ENCODE measurements around the gene PPM1B. TPM values are rescaled to one million over a fixed set of nuclear protein-coding genes. Genes with fewer than 3 reads are reported as not detected.

The PPM1B gene
- total RNA-seq = 10 to 100 TPM; 26.6 to 63.3 (median 57.5) TPM

DNA sequence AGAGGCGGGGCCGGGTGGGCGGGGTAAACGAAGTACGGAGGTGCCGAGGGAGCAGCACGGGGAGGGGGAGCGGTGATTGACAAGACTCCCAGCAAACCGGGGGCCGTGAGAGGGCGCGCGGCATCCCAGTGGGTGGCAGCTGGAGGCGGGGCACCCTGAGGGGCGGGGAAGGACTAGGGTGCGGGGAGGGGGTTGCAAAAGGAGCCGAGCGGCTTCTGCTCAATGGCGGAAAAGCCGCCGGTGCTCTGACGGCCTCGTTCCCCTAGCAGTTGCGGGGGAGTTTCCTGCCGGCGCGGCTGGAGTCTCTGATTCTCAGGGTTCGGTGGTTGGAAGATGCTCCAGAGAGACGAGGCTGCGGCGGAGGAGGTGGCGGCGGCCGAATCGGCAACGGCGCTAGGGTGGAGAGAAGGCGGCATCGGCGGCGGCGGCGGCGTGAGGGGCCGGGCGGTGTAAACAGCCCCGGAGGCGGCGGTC, at the start of gene PPM1B:
PPM1B (plus strand) TSS at position 195 of the 474 bp plus-strand sequence. CDS start 32,325 bp downstream, outside the sequence.
- H3K27ac ChIP-seq = peak within 1 kb of the TSS; percentile 98 to 99
- H3K9me3 ChIP-seq = no peaks in the 10 kb centered on the region
- DNase-seq = peak in 1 of 2 donors; percentile 99
- H3K27me3 ChIP-seq = no peaks in the 10 kb centered on the region
- intact Hi-C loops (cut with DNase I; ENCODE audit: low total_unique reads) = no loop called here
- TF ChIP-seq, protein P1, sequence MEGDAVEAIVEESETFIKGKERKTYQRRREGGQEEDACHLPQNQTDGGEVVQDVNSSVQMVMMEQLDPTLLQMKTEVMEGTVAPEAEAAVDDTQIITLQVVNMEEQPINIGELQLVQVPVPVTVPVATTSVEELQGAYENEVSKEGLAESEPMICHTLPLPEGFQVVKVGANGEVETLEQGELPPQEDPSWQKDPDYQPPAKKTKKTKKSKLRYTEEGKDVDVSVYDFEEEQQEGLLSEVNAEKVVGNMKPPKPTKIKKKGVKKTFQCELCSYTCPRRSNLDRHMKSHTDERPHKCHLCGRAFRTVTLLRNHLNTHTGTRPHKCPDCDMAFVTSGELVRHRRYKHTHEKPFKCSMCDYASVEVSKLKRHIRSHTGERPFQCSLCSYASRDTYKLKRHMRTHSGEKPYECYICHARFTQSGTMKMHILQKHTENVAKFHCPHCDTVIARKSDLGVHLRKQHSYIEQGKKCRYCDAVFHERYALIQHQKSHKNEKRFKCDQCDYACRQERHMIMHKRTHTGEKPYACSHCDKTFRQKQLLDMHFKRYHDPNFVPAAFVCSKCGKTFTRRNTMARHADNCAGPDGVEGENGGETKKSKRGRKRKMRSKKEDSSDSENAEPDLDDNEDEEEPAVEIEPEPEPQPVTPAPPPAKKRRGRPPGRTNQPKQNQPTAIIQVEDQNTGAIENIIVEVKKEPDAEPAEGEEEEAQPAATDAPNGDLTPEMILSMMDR (IDR thresholded peaks at IDR 0.05) = peak in 2 of 4 experiments; percentile 7 to 9
- TF ChIP-seq POLR2A (IDR thresholded peaks at IDR 0.05) = peak; percentile 97 to 99
- H3K36me3 ChIP-seq = no peaks in the 10 kb centered on the region
- H3K4me1 ChIP-seq = peaks cover 0 to 7% of the 10 kb centered on the region in 2 donors
- H3K4me3 ChIP-seq = peak within 1 kb of the TSS; percentile 64 to 91

DNA sequence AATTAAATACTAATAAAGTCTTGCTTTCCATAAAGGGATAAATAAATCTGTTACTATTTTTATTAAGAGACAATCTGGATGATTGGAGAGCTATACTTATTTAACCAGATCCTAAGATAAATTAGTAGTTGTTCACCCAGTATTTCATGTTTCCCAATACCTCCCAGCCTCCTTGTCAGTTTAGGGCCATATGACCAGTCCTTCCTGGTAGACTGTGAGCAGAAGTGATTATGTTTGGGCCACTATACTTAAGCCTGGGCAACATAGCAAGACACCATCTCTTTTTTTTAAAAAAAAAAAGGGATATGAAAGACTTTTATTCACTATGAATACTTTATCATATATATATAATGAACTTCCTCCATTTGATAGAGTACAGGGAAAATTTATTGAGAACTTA, 48.8 kb upstream of the PPM1B start:
- TF ChIP-seq, protein P1 (IDR thresholded peaks at IDR 0.05) = no peak
- TF ChIP-seq POLR2A (IDR thresholded peaks at IDR 0.05) = no peak

DNA sequence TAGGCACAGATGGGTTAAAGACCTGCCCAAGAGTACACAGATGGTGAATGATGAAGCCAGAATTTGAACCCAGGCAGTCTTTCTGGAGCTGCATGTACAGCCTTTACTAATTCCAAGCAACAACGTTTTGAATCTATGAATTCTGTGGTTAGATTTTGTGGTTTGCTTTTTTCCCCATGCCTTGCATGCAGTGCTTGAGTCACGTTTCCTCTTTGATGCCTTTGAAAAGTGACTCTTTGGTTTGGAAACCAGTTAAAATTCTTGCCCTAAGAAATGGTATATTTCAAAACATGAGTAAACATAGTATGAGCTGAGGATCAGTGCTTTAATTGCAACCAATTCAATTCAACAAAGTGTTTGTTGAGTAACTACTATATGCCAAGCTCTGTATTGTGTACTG, 48.2 kb upstream of the PPM1B start:
- Histone ChIP-seq H3K4me1 (no peaks in the 10 kb centered on the region), H3K27me3 (no peaks in the 10 kb centered on the region), H3K4me3 (no peak overlapping the region), H3K27ac (no peak overlapping the region), H3K36me3 (no peaks in the 10 kb centered on the region), H3K9me3 (no peaks in the 10 kb centered on the region)
- intact Hi-C loops (cut with DNase I; ENCODE audit: low total_unique reads) = no loop called here
- DNase-seq = no peak
- no peak for TF ChIP-seq POLR2A (IDR thresholded peaks at IDR 0.05)
- TF ChIP-seq, protein P1 (IDR thresholded peaks at IDR 0.05) = no peak

More for the DNA sequence above, 48.8 kb upstream of the PPM1B start:
- no peaks in the 10 kb centered on the region for H3K9me3 ChIP-seq
- no peak overlapping the region for H3K27ac ChIP-seq
- H3K4me1 ChIP-seq = no peaks in the 10 kb centered on the region
- H3K4me3 ChIP-seq = no peak overlapping the region
- DNase-seq = no peak
- H3K36me3 ChIP-seq = no peaks in the 10 kb centered on the region
- no peaks in the 10 kb centered on the region for H3K27me3 ChIP-seq
- intact Hi-C loops (cut with DNase I; ENCODE audit: low total_unique reads) = no loop called here

DNA sequence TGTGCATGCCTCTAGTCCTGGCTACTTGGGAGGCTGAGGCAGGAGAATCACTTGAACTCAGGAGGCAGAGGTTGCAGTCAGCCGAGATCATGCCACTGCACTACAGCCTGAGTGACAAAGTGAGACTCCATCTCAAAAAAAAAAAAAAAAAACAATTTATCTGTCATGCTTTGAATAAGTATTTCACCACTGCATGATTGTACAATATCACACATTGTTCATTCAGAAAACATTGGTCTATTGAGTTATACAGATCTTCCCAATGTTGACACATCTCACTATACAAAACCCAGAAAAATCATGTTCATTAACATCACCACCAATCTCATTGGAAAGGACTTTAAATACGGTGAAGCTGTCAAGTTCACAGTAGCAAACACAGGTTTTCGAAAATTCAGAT, 46.8 kb upstream of the PPM1B start:
- TF ChIP-seq, protein P1 (IDR thresholded peaks at IDR 0.05) = no peak
- TF ChIP-seq POLR2A (IDR thresholded peaks at IDR 0.05) = no peak
- DNase-seq = no peak
- intact Hi-C loops (cut with DNase I; ENCODE audit: low total_unique reads) = no loop called here
- no peaks in the 10 kb centered on the region for H3K4me1 ChIP-seq
- H3K9me3 ChIP-seq = no peaks in the 10 kb centered on the region
- no peak overlapping the region for H3K27ac ChIP-seq
- no peaks in the 10 kb centered on the region for H3K27me3 ChIP-seq
- no peak overlapping the region for H3K4me3 ChIP-seq
- H3K36me3 ChIP-seq = no peaks in the 10 kb centered on the region

DNA sequence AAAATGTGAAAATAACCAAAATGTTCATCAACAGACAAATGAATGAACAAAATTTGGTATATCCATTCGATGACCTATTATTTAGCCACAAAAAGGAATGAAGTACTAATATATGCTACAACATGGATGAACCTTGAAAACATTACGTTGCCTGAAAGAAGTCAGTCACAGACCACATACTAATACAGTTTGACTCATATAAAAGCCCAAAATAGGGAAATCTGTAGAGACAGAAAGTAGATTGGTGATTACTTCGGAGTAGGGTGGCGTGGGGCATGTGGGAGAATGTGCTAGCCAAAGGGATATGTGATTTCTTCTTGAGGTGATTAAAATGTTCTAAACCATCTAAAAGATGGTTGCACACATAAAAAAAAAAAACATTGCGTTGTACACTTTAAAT, 44.2 kb upstream of the PPM1B start:
- Histone ChIP-seq H3K4me1 (no peaks in the 10 kb centered on the region), H3K4me3 (no peak overlapping the region), H3K36me3 (no peaks in the 10 kb centered on the region), H3K27me3 (no peaks in the 10 kb centered on the region), H3K9me3 (no peaks in the 10 kb centered on the region), H3K27ac (no peak overlapping the region)
- intact Hi-C loops (cut with DNase I; ENCODE audit: low total_unique reads) = no loop called here
- TF ChIP-seq, protein P1 (IDR thresholded peaks at IDR 0.05) = no peak
- TF ChIP-seq POLR2A (IDR thresholded peaks at IDR 0.05) = no peak
- no peak for DNase-seq
